ENCODE measurements around the gene APOL2. TPM values are rescaled to one million over a fixed set of nuclear protein-coding genes. Genes with fewer than 3 reads are reported as not detected.

Gene APOL2
- total and polyA plus RNA-seq, 5 donors: 29.1 to 54.8 (median 40.0) TPM

GRCh38 chr22:36182857-36183256 lies 56.5 kb downstream of the APOL2 start:
- 91% methylated on average over 6 of the region's 6 CpGs for WGBS
- H3K27ac ChIP-seq (ENCODE audit: low read length): no peak overlapping the region
- no peaks in the 10 kb centered on the region for H3K9me3 ChIP-seq (ENCODE audit: control insufficient read depth, low read length)
- intact Hi-C loops (cut with DNase I): loop anchor here in 3 of 4 donors (5.0 kb wide), 2 partner anchors 36 to 41 kb away; no protein-coding TSS in a partner anchor
- no peaks in the 10 kb centered on the region for H3K27me3 ChIP-seq (ENCODE audit: control insufficient read depth, insufficient read depth)
- peaks cover 7% of the 10 kb centered on the region for H3K4me1 ChIP-seq (ENCODE audit: control insufficient read depth, insufficient read depth, low read length)
- no peak for ATAC-seq
- no peak overlapping the region for H3K4me3 ChIP-seq (ENCODE audit: low read length)
- DNase-seq: no peak

DNA sequence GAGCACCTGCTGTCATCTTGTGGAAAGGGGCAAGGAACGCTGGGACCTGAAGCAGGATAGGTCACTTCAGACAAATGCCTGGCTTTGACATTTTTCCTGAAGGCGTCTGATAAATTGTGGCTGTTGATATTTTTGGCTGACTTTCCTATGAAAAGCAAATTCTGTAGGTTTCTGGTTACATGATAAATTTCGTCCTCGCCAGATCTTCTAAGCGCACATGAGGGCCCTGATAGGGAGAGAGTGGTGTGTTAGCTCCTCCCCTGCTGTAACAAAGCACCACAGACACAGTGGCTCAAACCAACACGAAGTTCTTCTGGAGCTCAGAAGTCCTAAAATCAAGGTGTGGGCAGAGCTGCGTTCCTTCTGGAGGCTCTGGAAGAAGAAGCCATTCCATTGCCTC lies 57.3 kb downstream of the APOL2 start:
- Histone ChIP-seq H3K4me3 (ENCODE audit: low read length) (no peak overlapping the region), H3K4me1 (ENCODE audit: control insufficient read depth, insufficient read depth, low read length) (peaks cover 7% of the 10 kb centered on the region), H3K9me3 (ENCODE audit: control insufficient read depth, low read length) (no peaks in the 10 kb centered on the region), H3K27me3 (ENCODE audit: control insufficient read depth, insufficient read depth) (no peaks in the 10 kb centered on the region), H3K27ac (ENCODE audit: low read length) (no peak overlapping the region)
- ATAC-seq (no peak), DNase-seq (no peak)
- 69% methylated on average over 7 of the region's 7 CpGs for WGBS
- intact Hi-C loops (cut with DNase I): loop anchor here in 3 of 4 donors (5.0 kb wide), 2 partner anchors 35 to 40 kb away; no protein-coding TSS in a partner anchor

DNA sequence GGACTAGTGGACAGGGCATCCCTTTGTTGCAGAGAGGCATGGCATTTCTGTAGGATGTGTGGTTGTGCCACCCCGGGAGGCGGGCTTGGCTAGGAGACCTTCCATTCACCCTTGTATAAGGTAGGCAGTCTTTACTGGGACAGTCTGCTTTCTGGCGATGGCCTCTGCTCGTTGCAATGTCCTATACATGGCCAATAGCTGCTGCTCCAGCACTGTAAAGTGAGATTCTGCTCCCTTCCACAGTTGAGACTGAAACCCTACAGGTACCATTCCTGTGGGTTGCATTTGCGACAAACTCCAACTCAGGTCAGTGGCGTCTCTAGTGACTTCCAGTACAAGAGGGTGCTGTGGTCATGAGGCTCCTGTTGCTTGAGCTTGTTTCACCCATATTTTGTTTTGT lies 58.4 kb downstream of the APOL2 start:
- Histone ChIP-seq H3K27ac (ENCODE audit: low read length) (no peak overlapping the region), H3K4me1 (ENCODE audit: control insufficient read depth, insufficient read depth, low read length) (peaks cover 7% of the 10 kb centered on the region), H3K4me3 (ENCODE audit: low read length) (no peak overlapping the region), H3K9me3 (ENCODE audit: control insufficient read depth, low read length) (no peaks in the 10 kb centered on the region), H3K27me3 (ENCODE audit: control insufficient read depth, insufficient read depth) (no peaks in the 10 kb centered on the region)
- intact Hi-C loops (cut with DNase I): loop anchor here in 3 of 4 donors (5.0 kb wide), 2 partner anchors 34 to 39 kb away; no protein-coding TSS in a partner anchor
- 89% methylated on average over 6 of the region's 6 CpGs for WGBS
- DNase-seq (no peak), ATAC-seq (no peak)

DNA sequence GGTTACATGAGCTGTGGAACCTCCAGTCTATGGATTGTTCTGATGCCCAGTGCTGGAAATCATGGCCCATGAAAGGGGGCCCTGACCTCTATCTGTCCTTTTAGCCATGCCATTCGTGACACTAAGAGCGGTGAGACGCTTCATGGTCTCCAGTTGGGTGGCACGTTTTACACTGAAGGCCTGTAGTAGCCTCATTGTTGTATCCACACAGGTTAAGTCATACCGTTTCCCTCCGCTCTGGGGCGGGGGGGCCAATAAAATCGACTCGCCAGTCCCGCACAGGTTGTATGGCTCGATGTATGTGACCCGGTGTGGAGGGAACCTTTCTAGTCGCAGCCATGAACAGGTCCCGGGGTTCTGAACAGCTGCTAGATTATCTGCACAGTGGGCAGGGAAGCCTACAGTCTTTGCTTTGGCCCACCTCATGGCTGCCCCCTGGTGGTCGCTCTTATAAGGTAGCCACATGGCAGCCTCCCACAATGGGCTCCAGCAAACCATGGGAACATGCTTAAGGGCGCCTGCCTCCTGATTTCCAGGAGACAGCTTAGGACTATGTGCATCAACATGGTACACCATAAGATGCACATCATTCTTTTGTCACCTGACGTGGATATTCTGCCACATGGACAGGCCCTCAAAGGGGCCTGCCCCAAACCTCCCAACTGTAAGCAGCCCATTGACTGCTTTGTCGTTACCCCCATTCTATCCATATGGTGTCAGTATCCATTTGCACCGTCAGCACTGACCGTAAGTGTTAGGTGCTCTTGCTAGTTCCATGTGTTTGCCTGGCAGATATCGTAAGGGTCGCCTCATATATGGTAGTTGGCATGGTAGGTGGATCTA lies 59.1 kb downstream of the APOL2 start:
- no peak overlapping the region for H3K27ac ChIP-seq (ENCODE audit: low read length)
- DNase-seq: peak; percentile 87 to 97 (median 92)

DNA sequence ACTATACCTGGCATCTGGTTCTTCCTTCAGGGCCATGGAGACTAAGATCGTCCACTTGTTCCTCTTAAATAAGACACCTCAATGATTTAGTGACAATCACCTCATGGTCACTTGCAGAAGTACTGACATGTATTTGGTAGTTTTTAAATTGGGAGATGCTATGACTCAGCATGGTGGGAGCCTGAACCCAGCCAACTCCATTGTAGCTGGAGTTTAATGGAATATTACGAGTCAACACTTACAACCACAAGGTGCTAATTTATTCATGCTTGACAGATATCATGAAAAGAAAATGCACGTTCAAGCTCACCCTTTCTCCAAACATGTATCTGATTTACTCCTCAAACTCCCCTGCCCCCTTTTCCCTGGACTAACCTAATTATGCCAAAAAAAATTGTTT lies 62.2 kb downstream of the APOL2 start:
- H3K27me3 ChIP-seq (ENCODE audit: control insufficient read depth, insufficient read depth): no peaks in the 10 kb centered on the region
- WGBS: 77% methylated on average over 3 of the region's 3 CpGs
- no peak overlapping the region for H3K27ac ChIP-seq (ENCODE audit: low read length)
- no peak overlapping the region for H3K4me3 ChIP-seq (ENCODE audit: low read length)
- no peaks in the 10 kb centered on the region for H3K9me3 ChIP-seq (ENCODE audit: control insufficient read depth, low read length)
- intact Hi-C loops (cut with DNase I): no loop called here
- DNase-seq: no peak
- H3K4me1 ChIP-seq (ENCODE audit: control insufficient read depth, insufficient read depth, low read length): peaks cover 2% of the 10 kb centered on the region
- no peak for ATAC-seq

More for the DNA sequence above, 59.1 kb downstream of the APOL2 start:
- no peak overlapping the region for H3K4me3 ChIP-seq (ENCODE audit: low read length)
- intact Hi-C loops (cut with DNase I): loop anchor here in 3 of 4 donors (5.0 kb wide), 2 partner anchors 33 to 38 kb away; no protein-coding TSS in a partner anchor
- ATAC-seq: peak; percentile 88 to 90
- peaks cover 7% of the 10 kb centered on the region for H3K4me1 ChIP-seq (ENCODE audit: control insufficient read depth, insufficient read depth, low read length)
- no peaks in the 10 kb centered on the region for H3K9me3 ChIP-seq (ENCODE audit: control insufficient read depth, low read length)
- 55% methylated on average over 22 of the region's 22 CpGs for WGBS
- H3K27me3 ChIP-seq (ENCODE audit: control insufficient read depth, insufficient read depth): no peaks in the 10 kb centered on the region

Small RNA genes lying within 50 kb of the gene (microRNA-seq; reads per million reads assigned to microRNA genes)
- 0 reads per million in 2 donors for gene MIR6819

Other genes starting within 250 kb of the APOL2 start
- gene RBFOX2, start 210.7 kb downstream of the APOL2 start, total RNA-seq: 10 to 100 TPM; 67.4 to 89.8 (median 73.8) TPM
- gene RBFOX2, start 210.7 kb downstream of the APOL2 start, polyA plus RNA-seq: 36.7 TPM
- gene APOL3, start 78.8 kb downstream of the APOL2 start, total RNA-seq: 10 to 100 TPM; 22.9 to 33.1 (median 26.5) TPM
- 23.3 TPM for gene APOL3, start 78.8 kb downstream of the APOL2 start, polyA plus RNA-seq
- 1 to 10 TPM in 3 of 4 donors, not detected in 1; 3.1 to 7.4 (median 7.2) TPM for gene APOL4, start 37.7 kb downstream of the APOL2 start, total RNA-seq
- gene APOL4, start 37.7 kb downstream of the APOL2 start, polyA plus RNA-seq: 3.8 TPM
- gene APOL1, start 13.6 kb upstream of the APOL2 start, total RNA-seq: 10 to 100 TPM; 14.0 to 29.8 (median 16.9) TPM
- gene APOL1, start 13.6 kb upstream of the APOL2 start, polyA plus RNA-seq: 13.6 TPM
- gene MYH9, start 148.4 kb upstream of the APOL2 start, total RNA-seq: 100 to 1,000 TPM; 140 to 224 (median 163) TPM
- gene MYH9, start 148.4 kb upstream of the APOL2 start, polyA plus RNA-seq: 92.5 TPM
- gene TXN2, start 242.1 kb upstream of the APOL2 start, total RNA-seq: 100 to 1,000 TPM in 3 of 4 donors, 10 to 100 TPM in 1; 95.4 to 114 (median 105) TPM
- 133 TPM for gene TXN2, start 242.1 kb upstream of the APOL2 start, polyA plus RNA-seq

All from right cardiac atrium (tissue), 5 donors.